GM20431 (cell line): ENCODE data around the gene RHO.

Experiments
- in situ Hi-C: fragments of 300-500 bp; cut with MseI, MboI; formaldehyde crosslinking; loops from one replicate; pipeline ENCODE4 v1.15.0; 2020; ENCODE audit warnings: low sequenced_read_pairs; ENCODE audit not compliant: unreplicated experiment

The RHO gene

GRCh38 chr3:129518038-129518561, 10.3 kb upstream of the RHO start:
- in situ Hi-C loops: no loop called here

GRCh38 chr3:129518581-129518980, 9.9 kb upstream of the RHO start:
- in situ Hi-C loops: no loop called here

- in situ Hi-C loops: no loop called here
These were observed 9.0 kb upstream of the RHO start for GRCh38 chr3:129519449-129519848.

DNA sequence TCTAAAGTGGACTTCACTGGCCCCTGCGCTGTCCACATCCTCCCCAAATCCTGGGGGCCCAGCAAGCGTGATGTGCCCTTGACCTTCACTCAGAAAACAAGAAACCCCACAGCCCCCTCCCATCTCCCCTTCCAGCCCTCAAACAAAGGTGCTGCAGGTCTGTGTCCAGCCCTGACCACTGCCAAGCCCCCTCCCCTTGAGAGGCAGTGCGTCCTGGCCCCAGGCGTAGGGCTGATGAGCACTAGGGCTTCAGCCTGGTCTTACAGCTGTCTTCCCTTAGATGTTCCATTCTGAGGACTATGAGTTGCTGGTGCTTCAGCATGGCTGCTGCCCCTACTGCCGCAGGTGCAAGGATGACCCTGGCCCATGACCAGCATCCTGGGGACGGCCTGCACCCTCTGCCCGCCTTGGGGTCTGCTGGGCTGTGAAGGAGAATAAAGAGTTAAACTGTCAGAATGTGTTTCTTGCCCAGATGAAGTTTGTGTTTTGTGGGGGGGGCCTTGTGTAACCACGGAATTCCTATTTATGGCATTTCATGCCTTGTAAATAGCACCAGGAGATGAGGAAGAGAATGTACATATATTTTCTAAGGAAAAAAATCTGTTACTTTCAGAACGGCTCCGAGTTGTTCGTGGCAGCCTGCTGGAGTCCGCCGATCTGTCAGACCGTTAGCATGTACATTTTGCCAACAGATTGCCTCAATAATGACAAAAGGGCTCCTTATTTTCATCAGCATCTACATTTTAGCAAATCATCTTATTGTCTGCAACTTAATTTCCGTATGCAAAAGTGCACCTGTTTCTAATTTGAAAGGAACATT, 8.3 kb upstream of the RHO start:
- in situ Hi-C loops: no loop called here

- in situ Hi-C loops: no loop called here
These were observed 7.5 kb upstream of the RHO start for GRCh38 chr3:129520960-129521359.

GRCh38 chr3:129521611-129522010, 6.8 kb upstream of the RHO start:
- in situ Hi-C loops: no loop called here

- in situ Hi-C loops: no loop called here
These were observed 5.5 kb upstream of the RHO start for GRCh38 chr3:129522953-129523352.

GRCh38 chr3:129524081-129524480, 4.4 kb upstream of the RHO start:
- in situ Hi-C loops: no loop called here

DNA sequence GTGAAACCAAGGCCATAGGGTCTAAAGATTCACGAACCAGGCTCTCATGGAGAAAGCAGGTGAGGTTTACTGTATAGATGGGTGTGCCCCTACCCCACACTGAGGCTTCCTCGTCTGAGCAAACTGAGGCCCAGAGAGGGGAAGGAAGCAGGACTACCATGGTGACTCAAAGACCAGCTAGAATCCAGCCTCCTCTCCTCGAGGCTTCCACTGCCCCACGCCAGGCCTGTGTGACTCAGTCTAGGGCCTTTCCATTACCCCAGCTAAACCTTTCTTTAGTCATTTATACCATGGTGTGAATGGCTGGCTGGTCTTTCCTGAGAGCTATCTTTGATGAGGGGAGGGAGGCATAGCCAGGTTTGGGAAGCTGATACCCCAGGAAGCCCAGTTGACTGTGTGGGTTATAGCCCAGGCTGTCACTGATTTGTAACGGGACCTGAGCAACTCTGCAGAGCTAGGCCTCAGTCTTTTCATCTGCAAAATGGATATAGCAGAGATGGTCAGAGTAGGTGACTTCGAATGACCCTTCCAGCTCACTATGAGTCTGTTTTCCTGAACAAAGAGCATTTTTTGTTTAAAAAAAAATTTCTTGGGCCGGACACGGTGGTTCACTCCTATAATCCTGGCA, 3.0 kb upstream of the RHO start:
- in situ Hi-C loops: no loop called here

DNA sequence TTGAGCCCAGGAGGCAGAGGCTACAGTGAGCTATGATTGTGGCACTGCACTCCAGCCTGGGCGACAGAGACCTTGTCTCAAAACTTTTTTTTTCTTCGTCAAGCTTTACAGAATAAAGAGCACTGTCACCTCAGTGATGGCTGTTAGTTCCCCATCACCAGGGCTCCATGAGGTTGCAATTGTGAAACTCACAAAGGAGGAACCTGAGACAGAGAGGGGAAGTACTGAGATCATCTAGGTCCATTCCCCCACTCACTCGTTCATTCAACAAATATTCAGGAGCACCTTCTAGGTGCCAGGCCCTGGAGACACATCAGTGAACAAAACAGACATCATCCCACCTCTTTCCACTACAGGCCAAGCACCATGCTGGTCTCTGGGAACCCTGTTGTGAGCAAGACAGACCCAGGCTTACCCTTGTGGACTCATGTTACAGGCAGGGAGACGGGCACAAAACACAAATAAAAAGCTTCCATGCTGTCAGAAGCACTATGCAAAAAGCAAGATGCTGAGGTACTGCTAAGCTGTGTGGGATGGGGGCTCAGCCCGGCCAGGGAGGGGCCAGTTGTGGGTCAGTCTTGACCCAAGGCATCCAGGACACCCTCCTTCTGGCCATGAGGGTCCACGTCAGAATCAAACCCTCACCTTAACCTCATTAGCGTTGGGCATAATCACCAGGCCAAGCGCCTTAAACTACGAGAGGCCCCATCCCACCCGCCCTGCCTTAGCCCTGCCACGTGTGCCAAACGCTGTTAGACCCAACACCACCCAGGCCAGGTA, 2.1 kb upstream of the RHO start:
- in situ Hi-C loops: no loop called here

GRCh38 chr3:129527262-129527661, 1.2 kb upstream of the RHO start:
- in situ Hi-C loops: no loop called here

DNA sequence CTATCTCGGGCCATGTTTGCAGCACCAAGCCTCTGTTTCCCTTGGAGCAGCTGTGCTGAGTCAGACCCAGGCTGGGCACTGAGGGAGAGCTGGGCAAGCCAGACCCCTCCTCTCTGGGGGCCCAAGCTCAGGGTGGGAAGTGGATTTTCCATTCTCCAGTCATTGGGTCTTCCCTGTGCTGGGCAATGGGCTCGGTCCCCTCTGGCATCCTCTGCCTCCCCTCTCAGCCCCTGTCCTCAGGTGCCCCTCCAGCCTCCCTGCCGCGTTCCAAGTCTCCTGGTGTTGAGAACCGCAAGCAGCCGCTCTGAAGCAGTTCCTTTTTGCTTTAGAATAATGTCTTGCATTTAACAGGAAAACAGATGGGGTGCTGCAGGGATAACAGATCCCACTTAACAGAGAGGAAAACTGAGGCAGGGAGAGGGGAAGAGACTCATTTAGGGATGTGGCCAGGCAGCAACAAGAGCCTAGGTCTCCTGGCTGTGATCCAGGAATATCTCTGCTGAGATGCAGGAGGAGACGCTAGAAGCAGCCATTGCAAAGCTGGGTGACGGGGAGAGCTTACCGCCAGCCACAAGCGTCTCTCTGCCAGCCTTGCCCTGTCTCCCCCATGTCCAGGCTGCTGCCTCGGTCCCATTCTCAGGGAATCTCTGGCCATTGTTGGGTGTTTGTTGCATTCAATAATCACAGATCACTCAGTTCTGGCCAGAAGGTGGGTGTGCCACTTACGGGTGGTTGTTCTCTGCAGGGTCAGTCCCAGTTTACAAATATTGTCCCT, 1.2 kb downstream of the RHO start:
- in situ Hi-C loops: no loop called here

- in situ Hi-C loops: no loop called here
These were observed 1.9 kb downstream of the RHO start for GRCh38 chr3:129530251-129530791.

- in situ Hi-C loops: no loop called here
These were observed 2.4 kb downstream of the RHO start for GRCh38 chr3:129530821-129531220.

DNA sequence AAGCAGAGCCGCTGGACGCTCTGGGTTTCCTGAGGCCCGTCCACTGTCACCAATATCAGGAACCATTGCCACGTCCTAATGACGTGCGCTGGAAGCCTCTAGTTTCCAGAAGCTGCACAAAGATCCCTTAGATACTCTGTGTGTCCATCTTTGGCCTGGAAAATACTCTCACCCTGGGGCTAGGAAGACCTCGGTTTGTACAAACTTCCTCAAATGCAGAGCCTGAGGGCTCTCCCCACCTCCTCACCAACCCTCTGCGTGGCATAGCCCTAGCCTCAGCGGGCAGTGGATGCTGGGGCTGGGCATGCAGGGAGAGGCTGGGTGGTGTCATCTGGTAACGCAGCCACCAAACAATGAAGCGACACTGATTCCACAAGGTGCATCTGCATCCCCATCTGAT, 3.3 kb downstream of the RHO start:
- in situ Hi-C loops: no loop called here

- in situ Hi-C loops: no loop called here
These were observed 3.8 kb downstream of the RHO start for GRCh38 chr3:129532261-129532660.

DNA sequence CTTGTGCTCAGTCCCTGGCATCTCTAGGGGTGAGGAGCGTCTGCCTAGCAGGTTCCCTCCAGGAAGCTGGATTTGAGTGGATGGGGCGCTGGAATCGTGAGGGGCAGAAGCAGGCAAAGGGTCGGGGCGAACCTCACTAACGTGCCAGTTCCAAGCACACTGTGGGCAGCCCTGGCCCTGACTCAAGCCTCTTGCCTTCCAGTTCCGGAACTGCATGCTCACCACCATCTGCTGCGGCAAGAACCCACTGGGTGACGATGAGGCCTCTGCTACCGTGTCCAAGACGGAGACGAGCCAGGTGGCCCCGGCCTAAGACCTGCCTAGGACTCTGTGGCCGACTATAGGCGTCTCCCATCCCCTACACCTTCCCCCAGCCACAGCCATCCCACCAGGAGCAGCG, 5.0 kb downstream of the RHO start:
- in situ Hi-C loops: no loop called here

DNA sequence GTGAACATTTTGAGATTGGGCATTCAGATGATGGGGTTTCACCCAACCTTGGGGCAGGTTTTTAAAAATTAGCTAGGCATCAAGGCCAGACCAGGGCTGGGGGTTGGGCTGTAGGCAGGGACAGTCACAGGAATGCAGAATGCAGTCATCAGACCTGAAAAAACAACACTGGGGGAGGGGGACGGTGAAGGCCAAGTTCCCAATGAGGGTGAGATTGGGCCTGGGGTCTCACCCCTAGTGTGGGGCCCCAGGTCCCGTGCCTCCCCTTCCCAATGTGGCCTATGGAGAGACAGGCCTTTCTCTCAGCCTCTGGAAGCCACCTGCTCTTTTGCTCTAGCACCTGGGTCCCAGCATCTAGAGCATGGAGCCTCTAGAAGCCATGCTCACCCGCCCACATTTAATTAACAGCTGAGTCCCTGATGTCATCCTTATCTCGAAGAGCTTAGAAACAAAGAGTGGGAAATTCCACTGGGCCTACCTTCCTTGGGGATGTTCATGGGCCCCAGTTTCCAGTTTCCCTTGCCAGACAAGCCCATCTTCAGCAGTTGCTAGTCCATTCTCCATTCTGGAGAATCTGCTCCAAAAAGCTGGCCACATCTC, 6.1 kb downstream of the RHO start:
- in situ Hi-C loops: no loop called here

- in situ Hi-C loops: no loop called here
These were observed 6.6 kb downstream of the RHO start for GRCh38 chr3:129535075-129535474.

DNA sequence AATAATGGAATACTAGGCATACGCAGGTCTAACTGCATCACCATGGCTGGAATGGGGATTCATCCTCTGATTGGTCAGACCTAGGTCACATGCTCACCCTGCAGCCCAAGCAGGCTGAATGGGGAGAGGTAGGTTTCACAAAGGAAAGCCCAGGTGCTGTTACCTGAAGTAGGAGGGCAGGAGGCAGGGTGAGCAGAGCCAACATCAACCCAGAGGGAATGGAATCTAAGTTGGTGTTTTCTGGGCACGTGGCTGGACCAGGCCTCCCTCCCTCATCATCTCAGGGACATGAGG, 7.9 kb downstream of the RHO start:
- in situ Hi-C loops: no loop called here
